HG02981 (cell line): Measurements from ENCODE around the gene BEGAIN.

Source experiments
- ATAC-seq: cut with Tn5 transposase; IDR thresholded peaks from one replicate; pipeline ENCODE4 v1.9.1; 2021; ENCODE audit warnings: mild to moderate bottlenecking, moderate library complexity; ENCODE audit not compliant: unreplicated experiment

BEGAIN gene

DNA sequence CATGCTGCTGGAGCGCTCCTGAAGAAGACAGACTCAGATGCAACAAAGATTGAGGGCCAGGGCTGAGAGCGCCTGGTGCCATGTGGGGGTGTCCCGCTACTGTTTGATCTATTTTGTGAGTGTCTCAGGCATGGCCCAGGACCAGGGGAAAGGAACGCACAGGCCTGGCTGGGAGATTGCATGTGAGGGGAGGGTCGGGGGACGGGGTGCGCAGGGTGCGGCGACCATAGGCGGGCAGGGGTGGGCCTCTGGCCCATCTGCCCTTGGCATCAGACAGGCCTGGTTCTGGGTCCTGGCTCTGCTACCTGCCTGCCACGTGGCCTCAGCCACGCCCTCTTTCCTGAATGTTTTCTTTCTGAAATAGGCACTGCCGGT is 47.5 kb downstream of the BEGAIN start:
- ATAC-seq: no peak

DNA sequence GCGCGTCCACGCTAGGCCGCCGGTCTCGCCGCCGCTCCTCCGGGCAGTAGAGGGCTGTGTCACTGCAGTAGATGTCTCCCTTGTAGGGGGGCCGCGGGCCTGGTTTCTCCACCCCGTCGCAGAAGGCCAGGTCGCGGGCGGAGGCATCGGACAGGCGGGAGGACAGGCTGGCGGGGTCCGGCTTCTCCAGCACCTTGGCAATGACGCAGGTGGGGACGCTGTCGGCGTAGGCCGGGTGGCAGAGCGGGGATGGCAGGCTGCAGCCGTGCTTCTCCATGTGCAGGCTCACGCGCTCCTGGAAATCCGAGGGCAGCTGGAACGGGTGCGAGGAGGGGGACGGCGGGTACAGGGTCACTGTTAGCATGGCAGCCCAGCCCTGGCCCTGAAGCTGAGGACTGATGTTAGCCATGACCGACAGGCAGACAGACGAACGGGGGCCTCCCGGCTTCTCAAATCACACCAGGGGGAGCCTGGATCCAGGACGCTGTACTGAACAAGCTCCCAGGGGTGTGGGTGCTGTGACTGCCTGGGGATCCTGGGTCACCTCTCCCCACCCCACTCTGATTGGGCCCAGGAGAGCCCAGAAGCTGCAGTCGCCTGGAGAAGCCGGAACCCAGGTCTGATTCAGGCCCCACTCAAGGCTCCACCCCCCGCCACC is 48.1 kb downstream of the BEGAIN start:
- no peak for ATAC-seq

GRCh38 chr14:100538351-100539002 is 48.7 kb downstream of the BEGAIN start:
- ATAC-seq: no peak

DNA sequence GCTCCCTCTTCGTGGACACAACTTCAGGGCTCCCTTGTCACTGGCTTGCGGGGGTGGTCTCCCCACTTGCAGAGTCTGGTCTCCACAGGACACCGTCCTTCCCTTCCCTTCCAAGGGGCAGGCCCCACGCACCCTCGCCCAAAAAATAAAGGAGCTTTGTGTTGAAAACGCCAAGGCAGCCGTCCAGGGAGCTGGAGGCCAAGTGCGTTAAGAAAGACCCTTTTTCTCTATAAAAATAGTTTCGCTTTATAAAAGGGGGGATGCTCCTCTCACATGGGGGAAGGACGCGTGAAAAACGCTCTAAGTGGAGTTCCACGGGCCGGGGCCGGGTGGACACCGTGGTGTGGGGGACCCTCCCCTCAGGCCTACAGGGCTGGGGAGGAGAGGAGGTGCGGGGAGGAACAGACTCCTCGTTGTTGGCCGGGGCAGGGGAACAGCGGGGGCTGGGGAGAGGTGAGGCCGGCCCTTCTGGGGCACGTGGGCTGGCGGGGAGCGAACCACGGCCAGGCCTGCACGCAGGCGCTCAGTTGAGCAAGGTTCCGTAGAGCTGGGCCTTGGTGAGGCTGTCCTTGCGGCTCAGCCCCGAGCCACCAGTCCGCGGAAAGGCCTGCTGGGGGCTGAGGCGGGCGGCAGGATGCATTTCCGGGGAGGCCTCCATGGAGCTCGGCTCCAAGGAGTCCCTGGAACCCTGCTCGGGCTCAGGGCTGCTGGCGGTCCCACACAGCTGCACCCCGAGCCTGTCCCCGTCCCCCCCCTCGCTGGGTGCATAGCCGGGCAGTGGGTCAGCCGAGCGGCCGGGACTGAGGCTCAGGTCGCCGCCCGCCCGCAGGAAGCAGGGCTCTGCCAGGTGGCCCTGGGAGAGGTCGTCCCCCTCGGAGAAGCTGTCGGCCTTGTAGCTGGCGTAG is 49.5 kb downstream of the BEGAIN start:
- ATAC-seq: no peak

DNA sequence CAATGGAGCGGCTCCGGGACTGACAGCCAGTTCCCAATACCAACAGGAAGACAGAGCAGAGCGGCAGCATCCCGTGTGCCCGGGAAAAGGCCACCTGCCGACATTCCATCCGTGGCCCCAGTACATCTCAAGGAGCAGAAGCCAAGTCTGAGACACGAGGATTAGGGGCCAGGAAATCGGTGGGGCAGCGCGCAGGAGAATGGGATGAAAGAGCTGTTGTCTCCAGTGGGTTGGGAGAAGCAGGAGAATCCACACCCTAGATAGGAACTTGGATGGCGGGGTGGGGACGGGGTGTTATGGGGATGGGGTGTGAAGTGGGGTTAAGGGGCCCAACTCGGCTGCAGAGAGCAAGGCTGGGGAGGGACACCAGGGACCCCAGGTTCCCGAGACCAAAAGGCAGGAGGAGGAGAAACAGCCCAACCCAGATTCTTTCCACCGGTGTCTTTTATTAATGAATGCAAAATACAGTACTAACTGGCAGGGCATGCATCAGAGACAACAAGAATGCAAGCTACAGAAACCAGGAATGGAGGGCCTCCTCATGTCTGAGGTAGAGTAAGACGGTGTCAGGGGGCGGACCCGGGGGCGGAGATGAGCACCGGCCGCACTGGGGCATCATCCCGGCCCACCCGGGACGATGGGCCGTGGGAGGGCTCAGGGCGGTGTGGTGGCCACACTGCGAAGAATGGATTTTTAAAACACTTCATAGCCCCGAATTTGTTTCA is 50.3 kb downstream of the BEGAIN start:
- ATAC-seq: no peak

GRCh38 chr14:100536121-100536510 is 51.1 kb downstream of the BEGAIN start:
- no peak for ATAC-seq

DNA sequence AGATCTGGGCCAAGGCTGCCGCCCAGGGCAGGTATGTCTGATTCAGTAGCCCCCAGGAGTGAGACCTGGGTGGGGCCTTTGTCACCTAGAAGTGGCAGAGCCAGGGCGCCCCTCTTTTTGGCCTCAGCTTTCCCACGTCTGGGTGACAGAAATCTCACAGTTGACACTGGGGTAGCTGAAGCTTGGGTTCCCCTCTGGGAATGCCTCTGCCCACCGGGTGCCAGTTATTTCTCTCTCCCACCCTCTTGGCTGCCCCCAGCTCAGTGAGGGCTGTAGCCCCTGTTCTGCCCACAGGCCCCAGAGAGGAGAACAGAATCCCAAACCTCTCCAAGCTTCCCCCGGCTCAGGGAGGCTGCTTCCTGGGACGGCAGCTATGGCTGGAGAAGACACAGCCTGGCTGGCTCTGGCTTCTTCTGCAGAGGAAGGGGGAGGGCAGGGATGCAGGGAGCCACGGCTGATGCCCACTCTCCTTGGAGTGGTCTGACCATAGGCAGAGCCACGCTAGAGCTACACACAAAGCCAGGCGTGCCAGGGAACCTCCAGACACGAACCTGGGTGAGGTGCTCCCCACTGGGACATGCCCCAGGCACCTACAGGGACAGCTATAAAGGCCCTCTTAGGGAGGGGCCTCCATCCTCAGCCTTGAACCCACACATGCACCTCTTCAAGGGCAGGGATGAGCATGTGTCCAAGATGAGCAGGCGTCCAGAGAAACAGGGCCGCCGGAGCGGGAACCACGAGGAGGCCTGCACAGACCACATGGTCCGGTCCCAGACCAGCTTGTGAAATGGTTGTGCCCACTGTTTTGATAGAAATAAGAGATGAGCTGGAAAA is 51.7 kb downstream of the BEGAIN start:
- ATAC-seq: no peak

DNA sequence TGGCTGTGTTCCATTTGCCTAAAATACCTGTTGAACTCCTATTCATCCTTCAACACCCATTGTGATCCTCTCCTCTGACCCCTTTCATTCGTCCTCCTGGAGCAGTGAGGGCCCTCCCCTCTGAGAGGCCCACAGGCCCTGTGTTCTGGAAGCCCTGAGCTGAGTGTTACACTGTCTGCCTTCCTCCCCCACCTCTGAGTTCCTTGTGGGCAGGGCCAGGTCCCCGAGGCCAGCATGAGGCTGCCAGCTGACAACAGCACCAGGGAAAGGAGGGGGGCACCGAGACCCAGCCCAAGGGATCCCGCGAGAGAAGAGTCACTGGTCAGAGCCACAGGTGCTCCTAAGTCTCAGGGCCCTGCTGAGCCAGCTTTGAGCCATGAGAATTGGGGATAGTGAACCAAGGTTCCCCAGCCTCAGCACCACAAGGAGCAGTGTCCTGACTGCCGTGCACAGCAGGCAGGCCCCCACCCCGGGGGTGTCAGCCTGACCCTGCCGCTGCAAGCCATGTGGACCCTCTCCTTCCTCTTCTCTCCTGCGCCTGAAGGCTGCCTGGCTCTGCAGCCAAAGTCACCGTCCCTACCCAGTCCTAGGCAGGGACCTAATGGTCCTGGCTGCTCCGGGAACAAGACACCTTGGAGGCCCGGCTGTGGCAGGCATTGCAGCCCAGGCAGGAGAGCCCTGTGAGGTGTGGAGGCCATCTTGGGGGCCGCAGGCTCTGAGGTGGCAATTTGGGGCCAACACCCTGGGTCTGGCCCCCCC is 52.5 kb downstream of the BEGAIN start:
- no peak for ATAC-seq

GRCh38 chr14:100533656-100534485 is 53.3 kb downstream of the BEGAIN start:
- ATAC-seq: no peak

- ATAC-seq: no peak
Observed at GRCh38 chr14:100532906-100533655, 54.1 kb downstream of the BEGAIN start.

DNA sequence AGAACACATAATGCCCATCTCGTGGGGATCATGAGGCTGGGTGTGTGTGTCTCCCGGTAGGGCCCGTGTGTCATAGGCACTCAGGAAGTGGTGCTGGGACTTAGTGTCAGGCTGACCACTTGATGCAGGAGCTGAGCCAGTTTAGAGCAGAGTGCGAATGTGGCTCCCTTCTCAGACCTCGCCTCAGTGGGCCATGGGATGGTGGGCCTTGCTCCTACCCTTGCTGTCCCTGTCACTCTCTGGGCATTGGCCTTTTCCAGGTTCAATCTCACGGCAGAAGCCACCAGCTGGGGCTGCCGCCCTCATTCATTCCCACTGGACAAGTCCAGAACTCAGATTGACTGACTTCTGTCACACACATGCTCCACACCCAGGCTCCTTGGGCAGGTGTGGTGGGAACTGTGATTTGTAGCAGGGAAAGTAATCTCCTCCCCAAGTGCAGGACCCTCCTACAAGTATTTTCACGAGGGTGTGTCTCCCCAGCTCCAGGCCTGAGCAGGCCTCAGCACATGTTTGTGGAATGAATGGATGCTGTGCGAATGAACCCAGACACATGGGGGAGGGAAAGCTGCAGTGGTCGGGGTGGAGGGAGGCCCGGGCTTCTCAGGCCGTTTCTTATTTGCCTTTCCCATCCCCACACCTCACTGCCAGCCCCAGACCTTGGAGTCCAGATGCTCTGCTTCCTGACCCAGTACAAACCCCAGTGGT is 54.9 kb downstream of the BEGAIN start:
- no peak for ATAC-seq

- no peak for ATAC-seq
Observed at GRCh38 chr14:100531152-100532121, 55.8 kb downstream of the BEGAIN start.

GRCh38 chr14:100530270-100531072 is 56.7 kb downstream of the BEGAIN start:
- no peak for ATAC-seq

DNA sequence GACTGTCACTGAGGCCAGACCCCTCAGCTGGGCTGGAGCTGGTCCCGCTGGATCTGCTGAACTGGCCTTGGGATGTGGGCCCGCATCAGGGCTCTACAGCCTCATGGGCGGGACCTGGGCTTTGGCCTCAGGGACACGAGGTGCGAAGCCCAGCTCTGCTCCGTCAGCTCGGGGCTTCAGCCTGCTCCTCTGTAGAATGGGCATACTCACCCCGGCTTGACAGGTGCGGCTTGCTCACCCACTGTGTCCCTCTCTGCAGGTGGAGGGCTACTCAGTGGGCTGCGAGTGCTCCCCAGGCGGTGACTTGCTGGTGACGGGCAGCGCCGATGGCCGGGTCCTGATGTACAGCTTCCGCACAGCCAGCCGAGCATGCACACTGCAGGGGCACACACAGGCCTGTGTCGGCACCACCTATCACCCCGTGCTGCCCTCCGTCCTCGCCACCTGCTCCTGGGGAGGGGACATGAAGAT is 57.6 kb downstream of the BEGAIN start:
- no peak for ATAC-seq

DNA sequence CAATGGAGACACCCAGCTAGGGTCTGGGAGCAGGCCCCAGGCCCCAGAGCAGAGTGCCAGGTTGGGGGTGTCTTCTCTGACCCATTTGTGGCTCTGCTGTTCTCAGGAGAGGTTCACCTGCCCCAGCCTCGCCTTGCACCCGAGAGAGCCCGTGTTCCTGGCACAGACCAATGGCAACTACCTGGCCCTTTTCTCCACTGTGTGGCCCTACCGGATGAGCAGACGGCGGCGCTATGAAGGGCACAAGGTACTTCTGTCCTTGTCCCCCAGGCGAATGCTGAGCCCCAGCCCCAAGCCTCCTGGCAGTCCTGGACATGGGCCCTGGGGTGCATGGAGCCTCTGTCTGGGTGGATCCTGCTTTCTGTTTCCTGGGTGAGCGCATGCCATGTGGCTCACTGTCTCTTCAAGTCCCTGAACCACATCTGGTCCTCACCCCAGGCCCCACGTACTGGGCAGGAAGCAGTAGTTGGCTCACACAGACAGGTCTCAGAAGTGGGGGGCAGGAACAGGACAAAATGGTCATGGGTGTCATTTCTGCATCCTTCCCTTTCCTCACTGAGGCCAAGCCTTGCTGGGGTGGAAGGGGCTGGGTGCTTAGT is 58.2 kb downstream of the BEGAIN start:
- ATAC-seq: no peak
